Esophagus mucosa (tissue), 1 donor: ENCODE measurements around the gene CC2D2B. TPM values are rescaled to one million over a fixed set of nuclear protein-coding genes. Genes with fewer than 3 reads are reported as not detected.

Source experiments
- total RNA-seq: library from RNA; stranded (reverse); gene quantifications from one replicate; pipeline ENCODE4 v1.2.4, GENCODE V29; 2023
- donor health status: DM: yes; HTN: yes; CAD: no.

The CC2D2B gene
- total RNA-seq, 1 donor from 2014 or later = 0.36 TPM

Other genes starting within 250 kb of the CC2D2B start
- gene TCTN3, start 214.0 kb upstream of the CC2D2B start, total RNA-seq = 17.3 TPM
- 9.2 TPM for gene ENTPD1, start 151.8 kb upstream of the CC2D2B start, total RNA-seq
- 2.4 TPM for gene CCNJ, start 135.6 kb downstream of the CC2D2B start, total RNA-seq
- 11.6 TPM for gene ZNF518A, start 222.3 kb downstream of the CC2D2B start, total RNA-seq